ENCODE measurements around the gene NHERF1. TPM values are rescaled to one million over a fixed set of nuclear protein-coding genes. Genes with fewer than 3 reads are reported as not detected.

Gene NHERF1
- total and polyA plus RNA-seq, 2 of the 13 experiments (the other 11 are each of a cell fraction or from before 2014, with no cell fraction given) = 169 to 269 TPM

- FAIRE-seq (no peak), ATAC-seq (no peak), DNase-seq (ENCODE audit: low spot score) (no peak)
- no peak overlapping the region for H3K9ac ChIP-seq (ENCODE audit: insufficient read depth, low read depth, low read length)
- H3K4me1 ChIP-seq (ENCODE audit: insufficient read depth, low read length) = peaks cover 9% of the 10 kb centered on the region; the same call in 1 of the 2 replicates
- WGBS (ENCODE audit: low lambda C conversion rate) = 95% methylated on average over 4 of the region's 4 CpGs
- intact Hi-C loops (cut with micrococcal nuclease; ENCODE audit: unreplicated experiment) (no loop called here), in situ Hi-C loops (cut with HindIII; ENCODE audit: extremely low pct_ligation_motif_present, low pct_unique_long_range_greater_than_20kb) (no loop called here)
- no TSS peak for BruUV-seq (replicated peaks)
- H3K27ac ChIP-seq (ENCODE audit: extremely low read length, insufficient read depth, low read length) = no peak overlapping the region
- H2AFZ ChIP-seq (ENCODE audit: low read length) = no peak overlapping the region
- H3K4me3 ChIP-seq (replicated peaks in 1 of 3; ENCODE audit: insufficient read depth in 1 of 3, low read depth in 2 of 3, low read length in 3 of 3) = no peak overlapping the region
- ChIA-PET CTCF (ENCODE audit: low intra/inter-chr PET ratio, low total read pairs) (no interaction called here), POLR2A (no interaction called here)
- H3K27me3 ChIP-seq (ENCODE audit: control insufficient read depth in 1 of 2, insufficient read depth in 2 of 2, low read length in 2 of 2) = no peaks in the 10 kb centered on the region
- no peak overlapping the region for H3K4me2 ChIP-seq (ENCODE audit: low read depth, low read length)
- peaks cover 22 to 28% of the 10 kb centered on the region in 2 experiments for H3K36me3 ChIP-seq (replicated peaks in 1 of 2; ENCODE audit: control insufficient read depth in 1 of 2, insufficient read depth in 2 of 2, low read length in 2 of 2)
- H4K20me1 ChIP-seq (ENCODE audit: insufficient read depth, low read length) = no peaks in the 10 kb centered on the region
- H3K9me3 ChIP-seq (ENCODE audit: low read length) = no peaks in the 10 kb centered on the region
- no peaks in the 10 kb centered on the region for H3K79me2 ChIP-seq (ENCODE audit: insufficient read depth, low read length)
- TF ChIP-seq THAP9 (CRISPR knock-in tag; IDR thresholded peaks at IDR 0.05; ENCODE audit: borderline replicate concordance) (no peak), NKX3-1 (CRISPR knock-in tag; IDR thresholded peaks at IDR 0.05) (no peak), ELF3 (CRISPR knock-in tag; IDR thresholded peaks at IDR 0.05) (no peak), SALL2 (CRISPR knock-in tag; IDR thresholded peaks at IDR 0.05) (no peak), SRSF9 (IDR thresholded peaks at IDR 0.05; ENCODE audit: borderline replicate concordance, insufficient read depth, low read depth, low read length, poor library complexity, severe bottlenecking) (no peak), ELF1 (CRISPR knock-in tag; IDR thresholded peaks at IDR 0.05) (no peak), TBX2 (CRISPR knock-in tag; IDR thresholded peaks at IDR 0.05; ENCODE audit: borderline replicate concordance) (no peak), TERF1 (CRISPR knock-in tag; IDR thresholded peaks at IDR 0.05) (no peak)
Observed at GRCh38 chr17:74796211-74796610, 47.8 kb downstream of the NHERF1 start.
